Measurements from ENCODE around the gene PIGV.

Gene PIGV

GRCh38 chr1:26787706-26788514 lies at the start of gene PIGV:
Gene PIGV (plus strand): TSS chr1:26787950. CDS start chr1:26790816, 2,866 bp downstream.
- peak; percentile 78 for DNase-seq (ENCODE audit: low spot score)

GRCh38 chr1:26739329-26739914 lies 48.3 kb upstream of the PIGV start:
- DNase-seq (ENCODE audit: low spot score), result no peak

- DNase-seq (ENCODE audit: low spot score), result no peak
Observed at GRCh38 chr1:26740023-26740634, 47.6 kb upstream of the PIGV start.

GRCh38 chr1:26740952-26741351 lies 46.8 kb upstream of the PIGV start:
- no peak for DNase-seq (ENCODE audit: low spot score)

- no peak for DNase-seq (ENCODE audit: low spot score)
Observed at GRCh38 chr1:26743426-26744059, 44.2 kb upstream of the PIGV start.

- DNase-seq (ENCODE audit: low spot score), result peak; percentile 99
Observed at GRCh38 chr1:26744075-26744959, 43.4 kb upstream of the PIGV start.

GRCh38 chr1:26745191-26745590 lies 42.6 kb upstream of the PIGV start:
- DNase-seq (ENCODE audit: low spot score), result no peak

- DNase-seq (ENCODE audit: low spot score), result no peak
Observed at GRCh38 chr1:26747048-26747447, 40.7 kb upstream of the PIGV start.

GRCh38 chr1:26748351-26748750 lies 39.4 kb upstream of the PIGV start:
- no peak for DNase-seq (ENCODE audit: low spot score)

GRCh38 chr1:26749458-26749857 lies 38.3 kb upstream of the PIGV start:
- no peak for DNase-seq (ENCODE audit: low spot score)

GRCh38 chr1:26750428-26750827 lies 37.3 kb upstream of the PIGV start:
- no peak for DNase-seq (ENCODE audit: low spot score)

- peak; percentile 35 for DNase-seq (ENCODE audit: low spot score)
Observed at GRCh38 chr1:26752519-26752918, 35.2 kb upstream of the PIGV start.

- no peak for DNase-seq (ENCODE audit: low spot score)
Observed at GRCh38 chr1:26754086-26754874, 33.5 kb upstream of the PIGV start.

GRCh38 chr1:26758358-26758757 lies 29.4 kb upstream of the PIGV start:
- no peak for DNase-seq (ENCODE audit: low spot score)

GRCh38 chr1:26759531-26759930 lies 28.2 kb upstream of the PIGV start:
- no peak for DNase-seq (ENCODE audit: low spot score)

- no peak for DNase-seq (ENCODE audit: low spot score)
Observed at GRCh38 chr1:26761217-26761616, 26.5 kb upstream of the PIGV start.

- no peak for DNase-seq (ENCODE audit: low spot score)
Observed at GRCh38 chr1:26767714-26768113, 20.0 kb upstream of the PIGV start.

- DNase-seq (ENCODE audit: low spot score), result peak; percentile 63
Observed at GRCh38 chr1:26768755-26769154, 19.0 kb upstream of the PIGV start.

- DNase-seq (ENCODE audit: low spot score), result peak; percentile 67
Observed at GRCh38 chr1:26771285-26771642, 16.5 kb upstream of the PIGV start.

GRCh38 chr1:26771643-26772321 lies 16.0 kb upstream of the PIGV start:
- peak; percentile 76 for DNase-seq (ENCODE audit: low spot score)
